ENCODE measurements around the gene SHROOM3. TPM values are rescaled to one million over a fixed set of nuclear protein-coding genes. Genes with fewer than 3 reads are reported as not detected.

Gene SHROOM3
- total and polyA plus RNA-seq, 2 donors from 2014 or later, result 5.5 to 67.3 TPM

DNA sequence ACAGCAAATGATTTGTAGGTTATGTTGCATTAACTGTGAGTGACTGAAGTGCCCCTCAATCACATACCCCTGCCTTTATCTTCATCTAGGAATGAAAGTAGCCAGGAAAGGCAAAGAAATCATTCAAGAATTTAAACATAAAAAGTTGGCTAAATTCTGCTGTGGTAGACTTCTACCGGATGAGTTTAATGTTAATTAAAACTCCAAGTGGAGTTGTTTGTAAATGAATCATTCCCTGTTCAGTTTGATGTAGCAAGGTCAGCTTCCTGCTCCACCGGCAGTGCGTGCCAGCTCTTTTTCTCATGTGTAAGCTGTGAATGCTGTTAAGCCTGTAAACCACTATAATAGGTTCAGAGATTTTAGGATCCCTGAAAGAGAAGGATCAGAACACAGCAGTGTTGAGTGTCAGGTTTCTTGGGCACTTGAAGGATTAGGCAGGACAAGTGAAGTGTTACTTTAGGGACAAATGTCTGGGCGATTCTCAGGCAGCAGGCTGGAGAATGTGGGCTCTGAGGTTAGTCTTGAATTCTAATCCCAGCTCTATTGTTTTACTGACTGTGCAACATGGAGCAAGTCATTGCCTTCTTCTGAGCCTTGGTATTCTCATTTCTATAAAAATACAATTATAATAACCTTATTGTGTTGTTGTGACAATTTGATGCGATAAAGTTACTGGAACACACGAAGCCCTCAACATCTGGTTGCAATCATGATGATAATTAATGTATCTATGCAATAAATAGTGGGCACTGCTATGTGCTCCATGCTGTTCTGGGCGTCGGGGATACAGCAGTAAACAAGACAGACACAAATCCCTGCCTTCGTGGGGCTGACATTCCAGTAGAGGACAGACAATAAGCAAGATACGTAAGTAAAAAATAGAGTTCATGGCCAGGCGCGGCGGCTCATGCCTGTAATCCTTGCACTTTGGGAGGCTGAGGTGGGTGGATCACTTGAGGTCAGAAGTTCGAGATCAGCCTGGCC is 112.0 kb downstream of the SHROOM3 start:
- peaks cover 0 to 1% (median 0%) of the 10 kb centered on the region in 3 donors for H3K9me3 ChIP-seq (ENCODE audit: control insufficient read depth in 2 of 3, insufficient read depth in 1 of 3, low read length in 3 of 3)
- peaks cover 0 to 16% (median 15%) of the 10 kb centered on the region in 3 donors for H3K4me1 ChIP-seq (ENCODE audit: control insufficient read depth in 2 of 3, insufficient read depth in 2 of 3, low read depth in 1 of 3, low read length in 3 of 3)
- intact Hi-C loops (cut with DNase I), result no loop called here
- H3K27me3 ChIP-seq (ENCODE audit: control insufficient read depth, insufficient read depth, low read length), result no peaks in the 10 kb centered on the region
- TF ChIP-seq, protein P1, sequence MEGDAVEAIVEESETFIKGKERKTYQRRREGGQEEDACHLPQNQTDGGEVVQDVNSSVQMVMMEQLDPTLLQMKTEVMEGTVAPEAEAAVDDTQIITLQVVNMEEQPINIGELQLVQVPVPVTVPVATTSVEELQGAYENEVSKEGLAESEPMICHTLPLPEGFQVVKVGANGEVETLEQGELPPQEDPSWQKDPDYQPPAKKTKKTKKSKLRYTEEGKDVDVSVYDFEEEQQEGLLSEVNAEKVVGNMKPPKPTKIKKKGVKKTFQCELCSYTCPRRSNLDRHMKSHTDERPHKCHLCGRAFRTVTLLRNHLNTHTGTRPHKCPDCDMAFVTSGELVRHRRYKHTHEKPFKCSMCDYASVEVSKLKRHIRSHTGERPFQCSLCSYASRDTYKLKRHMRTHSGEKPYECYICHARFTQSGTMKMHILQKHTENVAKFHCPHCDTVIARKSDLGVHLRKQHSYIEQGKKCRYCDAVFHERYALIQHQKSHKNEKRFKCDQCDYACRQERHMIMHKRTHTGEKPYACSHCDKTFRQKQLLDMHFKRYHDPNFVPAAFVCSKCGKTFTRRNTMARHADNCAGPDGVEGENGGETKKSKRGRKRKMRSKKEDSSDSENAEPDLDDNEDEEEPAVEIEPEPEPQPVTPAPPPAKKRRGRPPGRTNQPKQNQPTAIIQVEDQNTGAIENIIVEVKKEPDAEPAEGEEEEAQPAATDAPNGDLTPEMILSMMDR (IDR thresholded peaks at IDR 0.05; ENCODE audit: borderline replicate concordance, extremely low read depth, insufficient read depth), result no peak
- H3K36me3 ChIP-seq (ENCODE audit: control insufficient read depth in 2 of 3, insufficient read depth in 3 of 3, low read length in 3 of 3), result no peaks in the 10 kb centered on the region
- FAIRE-seq (no peak), DNase-seq (peak; percentile 70 to 95 (median 81))
- peak overlapping the region in 1 of 3 donors; percentile 48 for H3K9ac ChIP-seq (ENCODE audit: low read length in 3 of 3)
- peak overlapping the region in 1 of 2 donors; percentile 43 for H3K27ac ChIP-seq (ENCODE audit: low read depth in 2 of 2, low read length in 2 of 2)
- no peak overlapping the region for H3K4me3 ChIP-seq (ENCODE audit: low read length in 3 of 3)

GRCh38 chr4:76548704-76549103 is 113.7 kb downstream of the SHROOM3 start:
- TF ChIP-seq, protein P1 (IDR thresholded peaks at IDR 0.05; ENCODE audit: borderline replicate concordance, extremely low read depth, insufficient read depth), result no peak
- Histone ChIP-seq H3K27ac (ENCODE audit: low read depth in 2 of 2, low read length in 2 of 2) (no peak overlapping the region), H3K4me1 (ENCODE audit: control insufficient read depth in 2 of 3, insufficient read depth in 2 of 3, low read depth in 1 of 3, low read length in 3 of 3) (peaks cover 0 to 18% (median 16%) of the 10 kb centered on the region in 3 donors), H3K9me3 (ENCODE audit: control insufficient read depth in 2 of 3, insufficient read depth in 1 of 3, low read length in 3 of 3) (no peaks in the 10 kb centered on the region), H3K27me3 (ENCODE audit: control insufficient read depth, insufficient read depth, low read length) (no peaks in the 10 kb centered on the region), H3K9ac (ENCODE audit: low read length in 3 of 3) (peak overlapping the region in 1 of 3 donors; percentile 1), H3K4me3 (ENCODE audit: low read length in 3 of 3) (no peak overlapping the region), H3K36me3 (ENCODE audit: control insufficient read depth in 2 of 3, insufficient read depth in 3 of 3, low read length in 3 of 3) (no peaks in the 10 kb centered on the region)
- intact Hi-C loops (cut with DNase I), result no loop called here
- DNase-seq (peak in 1 of 5 donors; percentile 61), FAIRE-seq (no peak)

DNA sequence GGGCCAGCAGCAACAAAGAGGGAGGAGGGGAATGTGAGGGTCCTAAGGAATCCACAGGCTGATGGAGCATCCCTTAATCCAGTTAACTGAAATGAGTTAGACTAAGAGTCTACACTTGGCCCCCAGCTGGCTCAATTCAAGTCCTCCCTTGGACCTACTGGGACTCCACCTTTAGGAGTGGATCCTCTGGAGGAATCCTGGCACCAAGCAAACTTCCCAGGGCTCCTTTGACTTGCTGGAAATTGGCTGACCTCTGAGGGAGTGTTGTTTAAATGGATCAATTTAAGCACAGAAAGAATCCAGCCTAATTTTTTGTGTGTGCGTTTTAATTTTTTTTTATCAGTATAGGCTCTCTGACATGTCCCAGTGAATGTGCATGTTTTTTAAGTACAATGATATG is 114.7 kb downstream of the SHROOM3 start:
- Histone ChIP-seq H3K27ac (ENCODE audit: low read depth in 2 of 2, low read length in 2 of 2) (no peak overlapping the region), H3K27me3 (ENCODE audit: control insufficient read depth, insufficient read depth, low read length) (no peaks in the 10 kb centered on the region), H3K4me1 (ENCODE audit: control insufficient read depth in 2 of 3, insufficient read depth in 2 of 3, low read depth in 1 of 3, low read length in 3 of 3) (peaks cover 0 to 18% (median 16%) of the 10 kb centered on the region in 3 donors), H3K4me3 (ENCODE audit: low read length in 3 of 3) (no peak overlapping the region), H3K9ac (ENCODE audit: low read length in 3 of 3) (no peak overlapping the region), H3K36me3 (ENCODE audit: control insufficient read depth in 2 of 3, insufficient read depth in 3 of 3, low read length in 3 of 3) (no peaks in the 10 kb centered on the region), H3K9me3 (ENCODE audit: control insufficient read depth in 2 of 3, insufficient read depth in 1 of 3, low read length in 3 of 3) (no peaks in the 10 kb centered on the region)
- TF ChIP-seq, protein P1 (IDR thresholded peaks at IDR 0.05; ENCODE audit: borderline replicate concordance, extremely low read depth, insufficient read depth), result no peak
- intact Hi-C loops (cut with DNase I), result no loop called here
- FAIRE-seq (no peak), DNase-seq (no peak)

Data from kidney (tissue), 14 donors.